SK-N-SH (cell line): ENCODE results near the gene TPP2. TPM values are rescaled to one million over a fixed set of nuclear protein-coding genes. Genes with fewer than 3 reads are reported as not detected.

Experiments used
- CTCF ChIA-PET: fragments of 300-600, 350-600 bp; formaldehyde crosslinking; extraction: SDS; loops from one replicate; lab custom pipeline; 2021; lab: Yijun Ruan, JAX
- POLR2A ChIA-PET: fragments of 350-600 bp; sonication (Branson Sonifier 250); formaldehyde crosslinking; extraction: SDS; loops from one replicate; lab custom pipeline; 2020; ENCODE audit warnings: antibody characterized with exemption, inconsistent platforms; lab: Yijun Ruan, JAX
- DNase-seq: peaks from one replicate; pipeline ENCODE4 v3.0.0; 2012
- H2AFZ ChIP-seq: fragments of 200-600 bp; sonication (generic); 2 replicates; pipeline ENCODE4 v1.8.1; 2016; ENCODE audit warnings: antibody characterized with exemption, mild to moderate bottlenecking, low read depth
- H3F3A ChIP-seq: fragments of 200-600 bp; sonication (generic); replicated peaks from 2 replicates; pipeline ENCODE3; 2016; ENCODE audit warnings: antibody characterized with exemption, mild to moderate bottlenecking; ENCODE audit not compliant: insufficient read depth
- H3K27ac ChIP-seq, 2 experiments: fragments of 200-500 bp in 1 of 2; fragments of 200-600 bp in 1 of 2; sonication (Bioruptor generic) in 1 of 2; sonication (generic), shearing (Covaris generic) in 1 of 2; 2 replicates each; pipeline versions ENCODE4 v1.5.1 to v1.6.1; 2014 to 2016; ENCODE audit warnings: low read depth in 2 of 2, inconsistent platforms in 1 of 2, low read length in 1 of 2, mild to moderate bottlenecking in 1 of 2, mixed read lengths in 1 of 2
- H3K27me3 ChIP-seq: fragments of 200-600 bp; sonication (generic), shearing (Covaris generic); 2 replicates; pipeline ENCODE4 v1.6.1; 2016; ENCODE audit warnings: mixed run types; ENCODE audit not compliant: insufficient read depth
- H3K36me3 ChIP-seq, 2 experiments: fragments of 200-500 bp in 1 of 2; fragments of 200-600 bp in 1 of 2; sonication (Bioruptor generic) in 1 of 2; sonication (generic) in 1 of 2; replicated peaks in 1 of 2; 2 replicates each; pipeline versions ENCODE3 to v1.5.1; 2014 to 2016; ENCODE audit warnings: low read length in 1 of 2, mild to moderate bottlenecking in 1 of 2; ENCODE audit not compliant: insufficient read depth in 2 of 2, control insufficient read depth in 1 of 2
- H3K4me1 ChIP-seq, 2 experiments: fragments of 200-500 bp in 1 of 2; fragments of 200-600 bp in 1 of 2; sonication (Bioruptor generic) in 1 of 2; sonication (generic), shearing (Covaris generic) in 1 of 2; 2 replicates each; pipeline versions ENCODE4 v1.5.1 to v1.6.1; 2014 to 2016; ENCODE audit warnings: low read depth in 1 of 2, low read length in 1 of 2, mixed run types in 1 of 2; ENCODE audit not compliant: insufficient read depth in 2 of 2, control insufficient read depth in 1 of 2
- H3K4me2 ChIP-seq: fragments of 200-600 bp; sonication (generic), shearing (Covaris generic); 2 replicates; pipeline ENCODE4 v1.6.1; 2017; ENCODE audit warnings: mixed run types
- H3K4me3 ChIP-seq, 2 experiments: fragments of 200-500 bp in 1 of 2; fragments of 200-600 bp in 1 of 2; sonication (Bioruptor generic) in 1 of 2; sonication (generic), shearing (Covaris generic) in 1 of 2; 2 replicates each; pipeline versions ENCODE4 v1.5.1 to v1.8.1; 2014 to 2016; ENCODE audit warnings: low read depth in 2 of 2, inconsistent platforms in 1 of 2, low read length in 1 of 2, mild to moderate bottlenecking in 1 of 2, mixed read lengths in 1 of 2, moderate library complexity in 1 of 2
- H3K79me2 ChIP-seq: fragments of 200-600 bp; sonication (generic); 2 replicates; pipeline ENCODE4 v1.8.1; 2017; ENCODE audit warnings: mild to moderate bottlenecking; ENCODE audit not compliant: insufficient read depth
- H3K9ac ChIP-seq: fragments of 200-600 bp; sonication (generic); 2 replicates; pipeline ENCODE4 v1.6.1; 2017; ENCODE audit warnings: mixed run types
- H3K9me2 ChIP-seq: fragments of 200-600 bp; sonication (generic); 2 replicates; pipeline ENCODE4 v1.6.1; 2017; ENCODE audit warnings: mixed run types
- H3K9me3 ChIP-seq: fragments of 200-600 bp; sonication (generic); 2 replicates; pipeline ENCODE4 v1.6.1; 2017; ENCODE audit warnings: mixed run types, mild to moderate bottlenecking, moderate library complexity
- H4K20me1 ChIP-seq: fragments of 200-600 bp; sonication (generic); 2 replicates; pipeline ENCODE4 v1.6.1; 2017; ENCODE audit warnings: mild to moderate bottlenecking, mixed run types; ENCODE audit not compliant: insufficient read depth
- CHD2 ChIP-seq: fragments of 150-350 bp; IDR thresholded peaks from 2 replicates; pipeline ENCODE4 v1.6.1; 2018; ENCODE audit warnings: low read length; ENCODE audit not compliant: partially characterized antibody
- FOSL2 ChIP-seq: IDR thresholded peaks from 2 replicates; pipeline ENCODE4 v1.4.0; 2012; ENCODE audit warnings: low read depth, mild to moderate bottlenecking, moderate library complexity, borderline replicate concordance
- FOXJ3 ChIP-seq: sonication (generic); formaldehyde crosslinking; IDR thresholded peaks from 2 replicates; pipeline ENCODE4 v1.5.1; 2020; ENCODE audit warnings: mild to moderate bottlenecking, missing genetic modification reagents
- MEF2A ChIP-seq: IDR thresholded peaks from 2 replicates; pipeline ENCODE4 v1.4.0; 2012; ENCODE audit warnings: low read depth, borderline replicate concordance
- RAD21 ChIP-seq: IDR thresholded peaks from 2 replicates; pipeline ENCODE4 v1.6.1; 2012; ENCODE audit warnings: mild to moderate bottlenecking, low read length
- RFX5 ChIP-seq: IDR thresholded peaks from 2 replicates; pipeline ENCODE4 v1.6.1; 2012; ENCODE audit warnings: mild to moderate bottlenecking, improper control_type of control experiment, low read length
- RXRA ChIP-seq: IDR thresholded peaks from 2 replicates; pipeline ENCODE4 v1.4.0; 2012; ENCODE audit warnings: low read depth, mild to moderate bottlenecking, borderline replicate concordance
- SMC3 ChIP-seq: IDR thresholded peaks from 2 replicates; pipeline ENCODE4 v1.6.1; 2012; ENCODE audit warnings: low read depth, low read length, improper control_type of control experiment
- TEAD4 ChIP-seq: IDR thresholded peaks from 2 replicates; pipeline ENCODE4 v1.4.0; 2012; ENCODE audit warnings: mild to moderate bottlenecking, borderline replicate concordance; ENCODE audit not compliant: insufficient read depth
- WGBS: methylation state at CpG from one replicate; pipeline ENCODE4 v1.1.6; 2017; ENCODE audit warnings: low lambda C conversion rate; 5-methylcytosine and 5-hydroxymethylcytosine counted together
- polyA plus RNA-seq, 3 experiments: library from polyadenylated mRNA; depleted of rRNA; stranded (reverse); fragments of >200 nt; gene quantifications; 2 replicates each; pipeline ENCODE4 v1.2.3, GENCODE V29; 2012
- TF ChIP-seq, protein P1 (sequence below): fragments of 200-600 bp; sonication (generic); IDR thresholded peaks from 2 replicates; pipeline ENCODE4 v1.6.1; 2017; ENCODE audit warnings: antibody characterized with exemption, mild to moderate bottlenecking, moderate library complexity
- TF ChIP-seq, protein P2 (sequence below): IDR thresholded peaks from 2 replicates; pipeline ENCODE4 v1.4.0; 2012; ENCODE audit warnings: low read depth
- TF ChIP-seq, protein P3 (sequence below): IDR thresholded peaks from 2 replicates; pipeline ENCODE4; 2012
- TF ChIP-seq, protein P4 (sequence below): fragments of 150-350 bp; IDR thresholded peaks from 2 replicates; pipeline ENCODE4 v1.6.1; 2017; ENCODE audit warnings: antibody characterized with exemption, low read length, low read depth, borderline replicate concordance
- TF ChIP-seq, protein P5 (sequence below): IDR thresholded peaks from 2 replicates; pipeline ENCODE4 v1.6.1; 2012; ENCODE audit warnings: mild to moderate bottlenecking, low read depth, low read length, moderate library complexity

TPP2 gene
- polyA plus RNA-seq, 1 of the 3 experiments (the other 2 are of a cell fraction) = 8.3 TPM

DNA sequence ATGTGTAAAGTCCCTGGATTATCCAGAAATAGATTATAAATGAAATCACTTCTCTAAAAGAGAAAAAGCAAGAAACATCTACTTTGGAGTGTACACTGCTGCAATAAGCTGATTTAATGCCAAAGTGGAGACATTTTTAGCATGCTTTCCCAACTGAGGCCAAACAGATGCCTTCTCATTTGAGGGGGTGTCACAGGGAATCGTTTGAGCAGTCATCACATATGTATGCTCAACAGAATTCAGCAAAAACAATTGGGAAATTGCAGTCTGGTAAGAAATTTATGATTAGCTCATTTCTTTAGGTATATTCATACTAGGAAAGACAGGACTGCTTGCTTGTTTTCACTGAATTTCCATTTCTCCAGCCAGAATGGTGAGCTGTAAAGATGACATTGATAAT lies 27.3 kb upstream of the TPP2 start (continued):
- TF ChIP-seq, protein P1, sequence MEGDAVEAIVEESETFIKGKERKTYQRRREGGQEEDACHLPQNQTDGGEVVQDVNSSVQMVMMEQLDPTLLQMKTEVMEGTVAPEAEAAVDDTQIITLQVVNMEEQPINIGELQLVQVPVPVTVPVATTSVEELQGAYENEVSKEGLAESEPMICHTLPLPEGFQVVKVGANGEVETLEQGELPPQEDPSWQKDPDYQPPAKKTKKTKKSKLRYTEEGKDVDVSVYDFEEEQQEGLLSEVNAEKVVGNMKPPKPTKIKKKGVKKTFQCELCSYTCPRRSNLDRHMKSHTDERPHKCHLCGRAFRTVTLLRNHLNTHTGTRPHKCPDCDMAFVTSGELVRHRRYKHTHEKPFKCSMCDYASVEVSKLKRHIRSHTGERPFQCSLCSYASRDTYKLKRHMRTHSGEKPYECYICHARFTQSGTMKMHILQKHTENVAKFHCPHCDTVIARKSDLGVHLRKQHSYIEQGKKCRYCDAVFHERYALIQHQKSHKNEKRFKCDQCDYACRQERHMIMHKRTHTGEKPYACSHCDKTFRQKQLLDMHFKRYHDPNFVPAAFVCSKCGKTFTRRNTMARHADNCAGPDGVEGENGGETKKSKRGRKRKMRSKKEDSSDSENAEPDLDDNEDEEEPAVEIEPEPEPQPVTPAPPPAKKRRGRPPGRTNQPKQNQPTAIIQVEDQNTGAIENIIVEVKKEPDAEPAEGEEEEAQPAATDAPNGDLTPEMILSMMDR = no peak

DNA sequence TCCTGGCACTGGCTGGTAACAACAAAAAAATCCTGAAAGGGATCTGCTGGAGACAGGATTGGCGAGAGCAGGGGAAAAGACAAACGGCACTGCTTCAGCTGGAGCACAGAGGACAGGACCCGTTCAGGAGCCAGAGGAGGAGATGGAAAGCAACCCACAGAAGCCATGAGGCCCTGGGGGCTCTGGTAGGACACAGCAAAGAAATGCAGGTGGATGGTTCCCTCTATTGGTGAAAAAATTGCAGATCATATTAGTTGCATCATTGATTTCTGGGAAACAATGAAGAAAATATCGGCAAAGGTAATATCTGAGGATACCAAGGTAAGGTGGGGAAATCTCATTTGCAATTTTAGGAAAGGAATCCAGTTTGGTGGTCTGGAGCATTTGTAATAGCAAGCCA lies 25.7 kb upstream of the TPP2 start:
- ChIA-PET POLR2A (interaction anchor here (0.8 kb wide), 1 partner anchor 171 kb away, joined by 3 read pairs; no protein-coding TSS in a partner anchor), CTCF (interaction anchor here (0.6 to 4.1 kb wide), 23 partner anchors 10 to 1426 kb away, joined by 3 to 26 read pairs (median 4); no protein-coding TSS in a partner anchor)
- H3K4me1 ChIP-seq = peaks cover 0 to 12% of the 10 kb centered on the region in 2 experiments; a peak in 2 of 4 replicates
- H3K27me3 ChIP-seq = 0 out of 2 replicates have a peak, but pooled peaks cover 5% of the 10 kb centered on the region
- H3K4me3 ChIP-seq = no peak overlapping the region
- no peak overlapping the region for H3K9ac ChIP-seq
- no peaks in the 10 kb centered on the region for H3K36me3 ChIP-seq
- H3K27ac ChIP-seq = no peak overlapping the region
- H2AFZ ChIP-seq = no peak overlapping the region
- H4K20me1 ChIP-seq = no peaks in the 10 kb centered on the region
- no peak overlapping the region for H3K4me2 ChIP-seq
- TF ChIP-seq RAD21 (peak; percentile 73), SMC3 (peak; percentile 31; the same call in 1 of the 2 replicates)
- TF ChIP-seq, protein P2, sequence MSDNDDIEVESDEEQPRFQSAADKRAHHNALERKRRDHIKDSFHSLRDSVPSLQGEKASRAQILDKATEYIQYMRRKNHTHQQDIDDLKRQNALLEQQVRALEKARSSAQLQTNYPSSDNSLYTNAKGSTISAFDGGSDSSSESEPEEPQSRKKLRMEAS = no peak
- H3F3A ChIP-seq = no peaks in the 10 kb centered on the region
- peak; percentile 37 for DNase-seq
- H3K79me2 ChIP-seq = no peaks in the 10 kb centered on the region
- no peaks in the 10 kb centered on the region for H3K9me2 ChIP-seq
- WGBS = 61% methylated on average over 4 of the region's 4 CpGs
- no peaks in the 10 kb centered on the region for H3K9me3 ChIP-seq

DNA sequence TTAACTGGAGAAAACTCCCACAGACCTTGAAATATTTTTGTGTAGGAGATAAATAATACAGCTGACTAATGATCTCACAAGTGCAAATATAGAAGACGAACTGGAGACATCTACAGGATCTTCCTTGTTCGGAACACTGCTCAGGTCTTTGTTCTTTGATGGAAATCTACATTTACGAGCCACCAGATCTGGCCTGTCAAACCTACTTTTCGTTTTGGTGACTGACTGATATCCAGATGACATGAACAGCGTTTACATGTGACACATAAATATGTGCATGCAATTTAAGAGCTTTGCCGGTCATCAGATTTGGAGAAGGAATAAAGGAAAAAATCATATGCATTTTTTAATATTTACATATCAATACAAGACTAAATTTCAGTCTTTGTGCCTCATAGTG lies 24.5 kb upstream of the TPP2 start:
- CTCF ChIA-PET = interaction anchor here (0.6 to 4.1 kb wide), 13 partner anchors 8 to 1428 kb away, joined by 3 to 26 read pairs (median 6); no protein-coding TSS in a partner anchor
- 54% methylated on average over 6 of the region's 6 CpGs for WGBS
- TF ChIP-seq, protein P3, sequence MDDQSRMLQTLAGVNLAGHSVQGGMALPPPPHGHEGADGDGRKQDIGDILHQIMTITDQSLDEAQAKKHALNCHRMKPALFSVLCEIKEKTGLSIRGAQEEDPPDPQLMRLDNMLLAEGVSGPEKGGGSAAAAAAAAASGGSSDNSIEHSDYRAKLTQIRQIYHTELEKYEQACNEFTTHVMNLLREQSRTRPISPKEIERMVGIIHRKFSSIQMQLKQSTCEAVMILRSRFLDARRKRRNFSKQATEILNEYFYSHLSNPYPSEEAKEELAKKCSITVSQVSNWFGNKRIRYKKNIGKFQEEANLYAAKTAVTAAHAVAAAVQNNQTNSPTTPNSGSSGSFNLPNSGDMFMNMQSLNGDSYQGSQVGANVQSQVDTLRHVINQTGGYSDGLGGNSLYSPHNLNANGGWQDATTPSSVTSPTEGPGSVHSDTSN = no peak
- TF ChIP-seq CHD2 (no peak), RXRA (no peak), FOSL2 (no peak), TEAD4 (no peak), MEF2A (no peak), RFX5 (no peak), FOXJ3 (CRISPR knock-in tag) (no peak)
- TF ChIP-seq, protein P1 = no peak
- TF ChIP-seq, protein P4, sequence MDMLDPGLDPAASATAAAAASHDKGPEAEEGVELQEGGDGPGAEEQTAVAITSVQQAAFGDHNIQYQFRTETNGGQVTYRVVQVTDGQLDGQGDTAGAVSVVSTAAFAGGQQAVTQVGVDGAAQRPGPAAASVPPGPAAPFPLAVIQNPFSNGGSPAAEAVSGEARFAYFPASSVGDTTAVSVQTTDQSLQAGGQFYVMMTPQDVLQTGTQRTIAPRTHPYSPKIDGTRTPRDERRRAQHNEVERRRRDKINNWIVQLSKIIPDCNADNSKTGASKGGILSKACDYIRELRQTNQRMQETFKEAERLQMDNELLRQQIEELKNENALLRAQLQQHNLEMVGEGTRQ = no peak
- TF ChIP-seq, protein P5, sequence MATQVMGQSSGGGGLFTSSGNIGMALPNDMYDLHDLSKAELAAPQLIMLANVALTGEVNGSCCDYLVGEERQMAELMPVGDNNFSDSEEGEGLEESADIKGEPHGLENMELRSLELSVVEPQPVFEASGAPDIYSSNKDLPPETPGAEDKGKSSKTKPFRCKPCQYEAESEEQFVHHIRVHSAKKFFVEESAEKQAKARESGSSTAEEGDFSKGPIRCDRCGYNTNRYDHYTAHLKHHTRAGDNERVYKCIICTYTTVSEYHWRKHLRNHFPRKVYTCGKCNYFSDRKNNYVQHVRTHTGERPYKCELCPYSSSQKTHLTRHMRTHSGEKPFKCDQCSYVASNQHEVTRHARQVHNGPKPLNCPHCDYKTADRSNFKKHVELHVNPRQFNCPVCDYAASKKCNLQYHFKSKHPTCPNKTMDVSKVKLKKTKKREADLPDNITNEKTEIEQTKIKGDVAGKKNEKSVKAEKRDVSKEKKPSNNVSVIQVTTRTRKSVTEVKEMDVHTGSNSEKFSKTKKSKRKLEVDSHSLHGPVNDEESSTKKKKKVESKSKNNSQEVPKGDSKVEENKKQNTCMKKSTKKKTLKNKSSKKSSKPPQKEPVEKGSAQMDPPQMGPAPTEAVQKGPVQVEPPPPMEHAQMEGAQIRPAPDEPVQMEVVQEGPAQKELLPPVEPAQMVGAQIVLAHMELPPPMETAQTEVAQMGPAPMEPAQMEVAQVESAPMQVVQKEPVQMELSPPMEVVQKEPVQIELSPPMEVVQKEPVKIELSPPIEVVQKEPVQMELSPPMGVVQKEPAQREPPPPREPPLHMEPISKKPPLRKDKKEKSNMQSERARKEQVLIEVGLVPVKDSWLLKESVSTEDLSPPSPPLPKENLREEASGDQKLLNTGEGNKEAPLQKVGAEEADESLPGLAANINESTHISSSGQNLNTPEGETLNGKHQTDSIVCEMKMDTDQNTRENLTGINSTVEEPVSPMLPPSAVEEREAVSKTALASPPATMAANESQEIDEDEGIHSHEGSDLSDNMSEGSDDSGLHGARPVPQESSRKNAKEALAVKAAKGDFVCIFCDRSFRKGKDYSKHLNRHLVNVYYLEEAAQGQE = no peak

More for the DNA sequence above, 24.5 kb upstream of the TPP2 start:
- no peak overlapping the region for H2AFZ ChIP-seq
- H3K27ac ChIP-seq = no peak overlapping the region
- 0 out of 2 replicates have a peak, but pooled peaks cover 5% of the 10 kb centered on the region for H3K27me3 ChIP-seq
- no peaks in the 10 kb centered on the region for H4K20me1 ChIP-seq
- no peak overlapping the region for H3K9ac ChIP-seq
- peaks cover 0 to 12% of the 10 kb centered on the region in 2 experiments; a peak in 2 of 4 replicates for H3K4me1 ChIP-seq
- H3K9me2 ChIP-seq = no peaks in the 10 kb centered on the region
- H3F3A ChIP-seq = no peaks in the 10 kb centered on the region
- H3K4me2 ChIP-seq = no peak overlapping the region
- no peaks in the 10 kb centered on the region for H3K36me3 ChIP-seq
- no peaks in the 10 kb centered on the region for H3K9me3 ChIP-seq
- POLR2A ChIA-PET = interaction anchor here (1.0 to 1.2 kb wide), 2 partner anchors 17 to 178 kb away, joined by 3 read pairs; no protein-coding TSS in a partner anchor
- no peak for DNase-seq
- H3K79me2 ChIP-seq = no peaks in the 10 kb centered on the region
- no peak overlapping the region for H3K4me3 ChIP-seq
